Glutamatergic neuron (in vitro differentiated cells): ENCODE measurements around the gene SPATA25. TPM values are rescaled to one million over a fixed set of nuclear protein-coding genes. Genes with fewer than 3 reads are reported as not detected.

Source experiments
- DNase-seq: peaks from one replicate; pipeline ENCODE4 v3.0.0; 2022
- H3K27ac Mint-ChIP-seq: one replicate; pipeline ENCODE4 v1.8.0; 2020; ENCODE audit warnings: mild to moderate bottlenecking, mixed read lengths, inconsistent platforms; ENCODE audit not compliant: unreplicated experiment
- H3K27me3 Mint-ChIP-seq: one replicate; pipeline ENCODE4 v1.8.0; 2020; ENCODE audit warnings: mild to moderate bottlenecking, moderate library complexity, mixed read lengths, inconsistent platforms; ENCODE audit not compliant: unreplicated experiment
- H3K36me3 Mint-ChIP-seq: one replicate; pipeline ENCODE4 v1.8.0; 2020; ENCODE audit warnings: mild to moderate bottlenecking, mixed read lengths, inconsistent platforms; ENCODE audit not compliant: unreplicated experiment
- H3K4me1 Mint-ChIP-seq: one replicate; pipeline ENCODE4 v1.8.0; 2020; ENCODE audit warnings: mild to moderate bottlenecking, low read depth, mixed read lengths, inconsistent platforms; ENCODE audit not compliant: unreplicated experiment
- H3K4me3 Mint-ChIP-seq: one replicate; pipeline ENCODE4 v1.8.0; 2020; ENCODE audit warnings: mild to moderate bottlenecking, mixed read lengths, inconsistent platforms; ENCODE audit not compliant: unreplicated experiment
- H3K9me3 Mint-ChIP-seq: one replicate; pipeline ENCODE4 v1.8.0; 2020; ENCODE audit warnings: mild to moderate bottlenecking, moderate library complexity, mixed read lengths, inconsistent platforms; ENCODE audit not compliant: unreplicated experiment
- CTCF ChIP-seq: fragments of 200-600 bp; sonication (generic); IDR thresholded peaks from one replicate; pipeline ENCODE4 v1.5.0; 2021; ENCODE audit not compliant: partially characterized antibody, unreplicated experiment
- total RNA-seq: library from RNA; stranded (reverse); fragmentation: NEBNext Ultra II Directional; extraction: Animal tissue kit (Norgen Biotek cat#: 25700); gene quantifications from one replicate; pipeline ENCODE4 v1.2.1, GENCODE V29; 2021; ENCODE audit not compliant: unreplicated experiment

Gene SPATA25
- total RNA-seq, 1 donor from 2014 or later = 1.2 TPM

DNA sequence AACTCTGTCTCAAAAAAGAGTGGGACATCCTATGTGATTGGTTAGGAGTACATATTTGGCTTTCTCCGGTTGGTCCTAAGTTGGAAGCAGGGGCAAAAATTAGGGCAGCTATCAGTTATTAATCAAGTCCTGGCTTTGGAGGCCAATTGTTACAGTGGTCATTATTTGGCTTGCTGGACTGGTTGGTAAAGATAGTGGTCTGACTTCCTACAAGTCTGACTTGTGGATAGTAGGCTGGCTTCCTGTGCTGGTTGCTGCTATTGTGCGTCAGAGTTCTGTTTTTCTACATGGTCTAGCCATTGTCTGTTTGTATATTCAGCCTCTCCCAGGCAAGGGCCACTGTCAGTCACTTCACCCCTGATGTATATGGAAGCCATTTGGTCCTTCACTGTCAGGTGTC is 37.2 kb downstream of the SPATA25 start:
- no peak for TF ChIP-seq CTCF
- Mint-ChIP-seq H3K4me3 (no peak overlapping the region), H3K36me3 (no peaks in the 10 kb centered on the region), H3K27ac (no peak overlapping the region), H3K4me1 (peaks cover 2% of the 10 kb centered on the region), H3K27me3 (peaks cover 2% of the 10 kb centered on the region), H3K9me3 (no peaks in the 10 kb centered on the region)
- no peak for DNase-seq

- H3K4me3 Mint-ChIP-seq = no peak overlapping the region
- no peaks in the 10 kb centered on the region for H3K36me3 Mint-ChIP-seq
- DNase-seq = no peak
- H3K27ac Mint-ChIP-seq = no peak overlapping the region
- no peaks in the 10 kb centered on the region for H3K4me1 Mint-ChIP-seq
- no peaks in the 10 kb centered on the region for H3K9me3 Mint-ChIP-seq
- TF ChIP-seq CTCF = no peak
- H3K27me3 Mint-ChIP-seq = peaks cover 4% of the 10 kb centered on the region
Observed at GRCh38 chr20:45848969-45849582, 38.3 kb downstream of the SPATA25 start.

DNA sequence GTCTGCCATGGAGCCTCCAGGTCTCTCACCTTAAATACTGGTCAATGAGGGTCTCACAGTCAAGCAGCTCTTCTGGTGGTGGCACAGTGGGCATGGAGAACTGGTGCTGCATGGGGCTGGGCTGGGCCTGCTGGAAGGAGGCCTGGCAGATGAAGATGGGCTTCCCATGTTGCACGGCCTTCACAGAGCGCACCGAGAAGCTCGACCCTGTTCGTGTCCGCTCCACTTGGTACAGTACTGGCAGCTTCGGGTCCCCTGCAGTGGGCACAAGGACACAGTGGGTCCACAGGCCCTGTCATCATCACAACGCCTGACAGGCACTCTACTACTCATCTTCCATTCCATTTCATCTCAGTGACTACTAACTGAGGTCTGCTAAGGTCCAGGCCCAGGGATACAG is 39.0 kb downstream of the SPATA25 start:
- Mint-ChIP-seq H3K27ac (no peak overlapping the region), H3K27me3 (peaks cover 4% of the 10 kb centered on the region)

DNA sequence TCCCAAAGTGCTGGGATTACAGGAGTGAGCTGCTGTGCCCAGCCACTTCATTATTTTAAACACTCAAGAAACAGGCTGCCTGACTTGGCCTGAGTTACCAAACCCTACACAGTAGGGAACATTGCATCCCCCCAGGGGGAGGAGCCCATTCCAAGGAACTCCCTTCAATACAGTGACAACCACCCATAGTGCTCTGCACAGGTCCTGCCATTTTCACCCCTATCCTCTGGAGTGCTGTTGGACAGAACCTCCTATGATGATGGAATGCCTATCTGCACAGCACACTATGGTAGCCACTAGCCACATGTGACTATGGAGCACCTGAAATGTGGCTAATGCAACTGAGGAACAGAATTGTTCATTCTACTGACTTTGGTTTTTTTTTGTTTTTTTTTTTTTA is 42.0 kb downstream of the SPATA25 start:
- Mint-ChIP-seq H3K27ac (no peak overlapping the region), H3K4me1 (no peaks in the 10 kb centered on the region), H3K27me3 (peaks cover 2% of the 10 kb centered on the region), H3K4me3 (no peak overlapping the region), H3K9me3 (no peaks in the 10 kb centered on the region), H3K36me3 (no peaks in the 10 kb centered on the region)
- TF ChIP-seq CTCF = no peak
- DNase-seq = no peak

More for the DNA sequence above, 39.0 kb downstream of the SPATA25 start:
- DNase-seq = no peak
- Mint-ChIP-seq H3K4me1 (no peaks in the 10 kb centered on the region), H3K4me3 (no peak overlapping the region), H3K36me3 (no peaks in the 10 kb centered on the region), H3K9me3 (no peaks in the 10 kb centered on the region)
- no peak for TF ChIP-seq CTCF

DNA sequence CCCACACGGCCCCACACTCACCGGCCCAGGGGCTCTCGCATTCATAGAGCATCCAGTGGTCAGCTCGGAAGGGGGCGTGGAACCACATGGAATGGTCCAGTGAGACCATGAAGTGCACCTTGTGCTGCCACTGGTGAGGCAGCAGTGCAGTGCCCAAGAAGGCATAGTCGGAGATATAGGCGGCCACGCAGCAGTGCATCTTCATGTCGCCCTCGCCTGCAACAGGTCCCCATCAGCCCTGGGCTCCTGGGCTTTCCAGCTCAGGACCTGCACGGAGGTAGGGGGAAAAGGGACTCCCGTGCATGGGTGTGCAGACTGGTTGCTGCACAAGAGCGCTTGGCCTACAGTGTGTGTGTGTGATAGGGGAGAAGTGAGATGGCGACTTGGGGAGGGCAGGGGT is 43.9 kb downstream of the SPATA25 start:
- peaks cover 2% of the 10 kb centered on the region for H3K27me3 Mint-ChIP-seq
- no peak overlapping the region for H3K27ac Mint-ChIP-seq
- no peak overlapping the region for H3K4me3 Mint-ChIP-seq
- no peak for DNase-seq
- no peaks in the 10 kb centered on the region for H3K9me3 Mint-ChIP-seq
- no peaks in the 10 kb centered on the region for H3K36me3 Mint-ChIP-seq
- TF ChIP-seq CTCF = no peak
- no peaks in the 10 kb centered on the region for H3K4me1 Mint-ChIP-seq
